Colonic mucosa (tissue), 4 donors: ENCODE results near the gene TRNT1. TPM values are rescaled to one million over a fixed set of nuclear protein-coding genes. Genes with fewer than 3 reads are reported as not detected.

ENCODE experiments used
- DNase-seq: peaks from one replicate; pipeline ENCODE4 v3.0.0-alpha.2; 2020
- H3K27ac ChIP-seq: fragments of 200-600 bp; one replicate; pipeline ENCODE4 v1.8.0; 2021
- H3K27me3 ChIP-seq: fragments of 200-600 bp; one replicate; pipeline ENCODE4 v1.8.0; 2021
- H3K36me3 ChIP-seq: fragments of 200-600 bp; one replicate; pipeline ENCODE4 v1.8.0; 2021
- H3K4me1 ChIP-seq: fragments of 200-600 bp; one replicate; pipeline ENCODE4 v1.8.0; 2021; ENCODE audit warnings: mild to moderate bottlenecking
- H3K4me3 ChIP-seq: fragments of 200-600 bp; one replicate; pipeline ENCODE4 v1.8.0; 2021
- H3K9ac ChIP-seq, 2 donors: one replicate each; pipeline ENCODE4 v1.7.0; 2013; ENCODE audit warnings: control low read depth in 2 of 2, low read depth in 2 of 2, low read length in 2 of 2
- H3K9me3 ChIP-seq: fragments of 200-600 bp; one replicate; pipeline ENCODE4 v1.8.0; 2021
- CTCF ChIP-seq: fragments of 200-600 bp; IDR thresholded peaks from one replicate; pipeline ENCODE4 v1.8.0; 2022; ENCODE audit warnings: antibody characterized with exemption, mild to moderate bottlenecking
- intact Hi-C: fragments of 100-400 bp; cut with DNase I; formaldehyde crosslinking; loops from one replicate; pipeline ENCODE4 v1.14.1; 2022
- total RNA-seq, 2 donors: library from RNA; stranded (reverse); fragmentation: NEBNext Ultra II Directional in 1 of 2; extraction: Animal tissue kit (Norgen Biotek cat#: 25700) in 1 of 2; gene quantifications; one replicate each; pipeline ENCODE4 v1.2.1, GENCODE V29; 2021
- donor health status: healthy.
- donor health status: DM: no; HTN: no; CAD: no.
- donor health status: DM: no; HTN: no; CAD: no.

TRNT1 gene
- total RNA-seq, 2 donors from 2014 or later: 15.7 to 26.8 TPM

GRCh38 chr3:3113042-3113709, 13.6 kb upstream of the TRNT1 start:
- no peak overlapping the region for H3K27ac ChIP-seq
- H3K27me3 ChIP-seq: no peaks in the 10 kb centered on the region
- H3K9me3 ChIP-seq: no peaks in the 10 kb centered on the region
- TF ChIP-seq CTCF: no peak
- H3K4me1 ChIP-seq: no peaks in the 10 kb centered on the region
- H3K4me3 ChIP-seq: no peak overlapping the region
- H3K9ac ChIP-seq: no peak overlapping the region
- no peak for DNase-seq
- no peaks in the 10 kb centered on the region for H3K36me3 ChIP-seq
- intact Hi-C loops: no loop called here

- H3K27ac ChIP-seq: no peak overlapping the region
- no peaks in the 10 kb centered on the region for H3K36me3 ChIP-seq
- no peaks in the 10 kb centered on the region for H3K9me3 ChIP-seq
- H3K4me3 ChIP-seq: no peak overlapping the region
- no peak for DNase-seq
- no peaks in the 10 kb centered on the region for H3K27me3 ChIP-seq
- no peak for TF ChIP-seq CTCF
- no peak overlapping the region for H3K9ac ChIP-seq
- intact Hi-C loops: no loop called here
- no peaks in the 10 kb centered on the region for H3K4me1 ChIP-seq
Observed at GRCh38 chr3:3117651-3118050, 9.1 kb upstream of the TRNT1 start.

DNA sequence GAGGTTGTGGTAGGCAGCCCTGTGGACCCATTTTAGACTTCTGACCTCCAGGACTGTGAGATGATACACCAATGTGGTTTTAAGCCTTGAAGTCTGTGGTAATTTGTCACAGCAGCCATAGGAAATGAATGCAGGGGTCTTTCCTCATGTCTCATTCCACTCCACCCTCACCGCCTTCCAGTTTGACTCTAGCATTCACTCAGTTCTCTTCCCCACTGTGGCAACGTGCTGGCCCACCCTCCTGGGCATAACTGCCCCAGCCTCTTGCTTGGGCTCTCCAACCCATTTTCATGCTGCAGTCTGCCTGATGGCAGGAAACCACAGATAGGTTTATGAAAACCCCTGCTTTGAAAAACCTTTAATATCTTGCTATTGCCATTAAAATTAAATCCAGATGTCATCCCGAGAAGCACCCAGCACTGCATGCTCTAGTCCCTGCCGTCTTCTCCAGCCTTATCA, 7.3 kb upstream of the TRNT1 start:
- H3K4me3 ChIP-seq: no peak overlapping the region
- H3K9ac ChIP-seq: no peak overlapping the region
- H3K4me1 ChIP-seq: no peaks in the 10 kb centered on the region
- H3K9me3 ChIP-seq: no peaks in the 10 kb centered on the region
- no peaks in the 10 kb centered on the region for H3K27me3 ChIP-seq
- intact Hi-C loops: no loop called here
- no peak for DNase-seq
- no peak for TF ChIP-seq CTCF
- H3K27ac ChIP-seq: no peak overlapping the region
- H3K36me3 ChIP-seq: no peaks in the 10 kb centered on the region

GRCh38 chr3:3125977-3126376, 763 bp upstream of the TRNT1 start:
- H3K4me3 ChIP-seq: peak overlapping the region; percentile 100
- DNase-seq: no peak

GRCh38 chr3:3127432-3128010, 781 bp downstream of the TRNT1 start:
- Histone ChIP-seq H3K4me1 (peaks cover 5% of the 10 kb centered on the region), H3K4me3 (peak overlapping the region; percentile 100), H3K36me3 (peaks cover 6% of the 10 kb centered on the region), H3K27me3 (no peaks in the 10 kb centered on the region), H3K27ac (peak overlapping the region; percentile 92), H3K9ac (peak overlapping the region; percentile 94 to 96), H3K9me3 (no peaks in the 10 kb centered on the region)
- DNase-seq: peak; percentile 22
- intact Hi-C loops: loop anchor here (5.0 kb wide), 1 partner anchor 55 kb away; no protein-coding TSS in a partner anchor
- no peak for TF ChIP-seq CTCF

More at GRCh38 chr3:3125977-3126376, 763 bp upstream of the TRNT1 start:
- Histone ChIP-seq H3K9ac (peak overlapping the region in 1 of 2 donors; percentile 94), H3K36me3 (peaks cover 6% of the 10 kb centered on the region), H3K27ac (peak overlapping the region; percentile 92), H3K9me3 (no peaks in the 10 kb centered on the region), H3K27me3 (no peaks in the 10 kb centered on the region), H3K4me1 (peaks cover 5% of the 10 kb centered on the region)
- intact Hi-C loops: loop anchor here (5.0 kb wide), 1 partner anchor 56 kb away; no protein-coding TSS in a partner anchor
- TF ChIP-seq CTCF: no peak
